Measurements from ENCODE around the gene SDK1.

- TF ChIP-seq CTCF (IDR thresholded peaks at IDR 0.05; ENCODE audit: low read depth, low read length) (no peak), POLR2A (IDR thresholded peaks at IDR 0.05; ENCODE audit: extremely low read depth, insufficient read length) (no peak), MAX (IDR thresholded peaks at IDR 0.05; ENCODE audit: low read depth, low read length) (no peak), MYC (IDR thresholded peaks at IDR 0.05; ENCODE audit: low read depth, low read length) (no peak)
These were observed 768.4 kb downstream of the SDK1 start for GRCh38 chr7:4069268-4070095.

Measured in NB4 (cell line).